ENCODE results near the gene ATG7.

GRCh38 chr3:11339541-11339940, 67.3 kb downstream of the ATG7 start:
- TF ChIP-seq CTCF (IDR thresholded peaks at IDR 0.05): no peak
- no peak for TF ChIP-seq POLR2A (IDR thresholded peaks at IDR 0.05)
- TF ChIP-seq EP300 (IDR thresholded peaks at IDR 0.05): no peak
